OCI-LY3 (cell line): Measurements from ENCODE around the gene LZTFL1.

Experiments
- CTCF ChIP-seq: fragments of 200-600, 300-600 bp; sonication (generic); IDR thresholded peaks from 2 replicates; pipeline ENCODE4 v1.5.1; 2014; ENCODE audit warnings: antibody characterized with exemption, low read length, low read depth
- EZH2phosphoT487 ChIP-seq: fragments of 200-600 bp; shearing (Covaris generic); IDR thresholded peaks from 2 replicates; pipeline ENCODE4 v1.6.1; 2018; ENCODE audit warnings: antibody characterized with exemption, mixed run types, low read depth

GRCh38 chr3:45779746-45780735, 61.9 kb downstream of the LZTFL1 start:
- TF ChIP-seq CTCF, result no peak
- no peak for TF ChIP-seq EZH2phosphoT487
